HG03066 (cell line): ENCODE results near the gene DRD2.

Source experiments
- ATAC-seq: cut with Tn5 transposase; IDR thresholded peaks from one replicate; pipeline ENCODE4 v1.9.1; 2021; ENCODE audit warnings: low read depth; ENCODE audit not compliant: unreplicated experiment

DRD2 gene

GRCh38 chr11:113377681-113378412 is 97.4 kb downstream of the DRD2 start:
- ATAC-seq, result no peak

GRCh38 chr11:113376156-113376555 is 99.0 kb downstream of the DRD2 start:
- ATAC-seq, result no peak

GRCh38 chr11:113375402-113375801 is 99.8 kb downstream of the DRD2 start:
- no peak for ATAC-seq

- no peak for ATAC-seq
Observed at GRCh38 chr11:113373981-113374560, 101.1 kb downstream of the DRD2 start.

GRCh38 chr11:113373306-113373705 is 101.9 kb downstream of the DRD2 start:
- no peak for ATAC-seq

- no peak for ATAC-seq
Observed at GRCh38 chr11:113372309-113372708, 102.9 kb downstream of the DRD2 start.

- no peak for ATAC-seq
Observed at GRCh38 chr11:113370634-113371033, 104.6 kb downstream of the DRD2 start.

- ATAC-seq, result no peak
Observed at GRCh38 chr11:113369411-113369810, 105.8 kb downstream of the DRD2 start.

- no peak for ATAC-seq
Observed at GRCh38 chr11:113365895-113366294, 109.3 kb downstream of the DRD2 start.

GRCh38 chr11:113363996-113364641 is 111.1 kb downstream of the DRD2 start:
- no peak for ATAC-seq

GRCh38 chr11:113363406-113363805 is 111.8 kb downstream of the DRD2 start:
- ATAC-seq, result no peak
